HEK293 (cell line): Measurements from ENCODE around the gene ALLC.

Experiments
- CTCF ChIA-PET: fragments of 350-600 bp; formaldehyde crosslinking; extraction: SDS; loops from one replicate; lab custom pipeline; 2021; ENCODE audit warnings: antibody characterized with exemption; lab: Yijun Ruan, JAX
- POLR2A ChIA-PET: fragments of 300-600 bp; formaldehyde crosslinking; extraction: SDS; loops from one replicate; lab custom pipeline; 2020; ENCODE audit warnings: antibody characterized with exemption, inconsistent platforms; lab: Yijun Ruan, JAX
- H3K27ac ChIP-seq: fragments of 200-500 bp; sonication (Bioruptor generic); 2 replicates; pipeline ENCODE4 v1.5.1; 2014; ENCODE audit warnings: low read depth, low read length, control low read depth, inconsistent platforms; ENCODE audit errors: extremely low read depth
- H3K36me3 ChIP-seq, 2 experiments: fragments of 200-500 bp in 1 of 2; sonication (Bioruptor generic) in 1 of 2; 1 replicate in 1 of 2; 2 replicates in 1 of 2; pipeline ENCODE4 v1.5.1; 2014 to 2017; ENCODE audit warnings: inconsistent platforms in 2 of 2, low read length in 2 of 2; ENCODE audit not compliant: control insufficient read depth in 2 of 2, insufficient read depth in 1 of 2
- H3K4me1 ChIP-seq: fragments of 200-500 bp; sonication (Bioruptor generic); 2 replicates; pipeline ENCODE4 v1.5.1; 2014; ENCODE audit warnings: mild to moderate bottlenecking, low read length, inconsistent platforms; ENCODE audit not compliant: control insufficient read depth, insufficient read depth
- H3K4me3 ChIP-seq: 2 replicates; pipeline ENCODE4 v1.5.1; 2011; ENCODE audit warnings: low read depth, mild to moderate bottlenecking, control low read depth, low read length, moderate library complexity
- H3K9me3 ChIP-seq: fragments of 200-500 bp; sonication (Bioruptor generic); 2 replicates; pipeline ENCODE4 v1.5.1; 2014; ENCODE audit warnings: low read depth, low read length, inconsistent platforms; ENCODE audit not compliant: control insufficient read depth, insufficient read depth
- CTCF ChIP-seq: fragments of 450-650 bp; formaldehyde crosslinking; IDR thresholded peaks from 2 replicates; pipeline ENCODE4 v1.5.1; 2016; ENCODE audit warnings: missing biosample characterization, missing genetic modification characterization
- EGR2 ChIP-seq: fragments of 450-650 bp; formaldehyde crosslinking; IDR thresholded peaks from 2 replicates; pipeline ENCODE4 v1.5.1; 2016; ENCODE audit warnings: low read depth, missing biosample characterization, missing genetic modification characterization
- HOXC10 ChIP-seq: sonication (generic); formaldehyde crosslinking; IDR thresholded peaks from 2 replicates; pipeline ENCODE4 v1.8.1; 2023; ENCODE audit warnings: mild to moderate bottlenecking, missing genetic modification reagents
- KLF9 ChIP-seq: fragments of 450-650 bp; formaldehyde crosslinking; IDR thresholded peaks from 2 replicates; pipeline ENCODE4 v1.5.1; 2016; ENCODE audit warnings: missing biosample characterization, missing genetic modification characterization, low read depth
- MYNN ChIP-seq: fragments of 450-650 bp; formaldehyde crosslinking; IDR thresholded peaks from 2 replicates; pipeline ENCODE4 v1.5.1; 2016; ENCODE audit warnings: missing biosample characterization, missing genetic modification characterization, borderline replicate concordance
- SCRT2 ChIP-seq: fragments of 450-650 bp; formaldehyde crosslinking; IDR thresholded peaks from 2 replicates; pipeline ENCODE4 v1.5.1; 2016; ENCODE audit warnings: missing biosample characterization, missing genetic modification characterization
- SP2 ChIP-seq: fragments of 450-650 bp; formaldehyde crosslinking; IDR thresholded peaks from 2 replicates; pipeline ENCODE4 v1.5.1; 2016; ENCODE audit warnings: missing biosample characterization, missing genetic modification characterization
- ZBTB17 ChIP-seq: fragments of 450-650 bp; formaldehyde crosslinking; IDR thresholded peaks from 2 replicates; pipeline ENCODE4 v1.5.1; 2016; ENCODE audit warnings: missing biosample characterization, missing genetic modification characterization
- ZNF10 ChIP-seq: fragments of 450-650 bp; formaldehyde crosslinking; IDR thresholded peaks from 2 replicates; pipeline ENCODE4 v1.5.1; 2017; ENCODE audit warnings: missing biosample characterization, missing genetic modification characterization
- ZNF184 ChIP-seq: fragments of 450-650 bp; IDR thresholded peaks from 2 replicates; pipeline ENCODE4 v1.5.1; 2018; ENCODE audit warnings: missing biosample characterization, mild to moderate bottlenecking, missing genetic modification characterization
- ZNF302 ChIP-seq: fragments of 450-650 bp; formaldehyde crosslinking; IDR thresholded peaks from 2 replicates; pipeline ENCODE4 v1.5.1; 2016; ENCODE audit warnings: missing biosample characterization, missing genetic modification characterization, low read depth
- ZNF433 ChIP-seq: fragments of 450-650 bp; formaldehyde crosslinking; IDR thresholded peaks from 2 replicates; pipeline ENCODE4 v1.5.1; 2016; ENCODE audit warnings: missing biosample characterization, missing genetic modification characterization, low read depth
- ZNF473 ChIP-seq: fragments of 450-650 bp; formaldehyde crosslinking; IDR thresholded peaks from 2 replicates; pipeline ENCODE4 v1.5.1; 2017; ENCODE audit warnings: missing biosample characterization, missing genetic modification characterization
- ZNF48 ChIP-seq: fragments of 450-650 bp; formaldehyde crosslinking; IDR thresholded peaks from 2 replicates; pipeline ENCODE4 v1.5.1; 2016; ENCODE audit warnings: missing biosample characterization, missing genetic modification characterization
- ZNF530 ChIP-seq: fragments of 450-650 bp; formaldehyde crosslinking; IDR thresholded peaks from 2 replicates; pipeline ENCODE4 v1.5.1; 2016; ENCODE audit warnings: low read depth, missing biosample characterization, missing genetic modification characterization
- ZNF571 ChIP-seq: fragments of 450-650 bp; formaldehyde crosslinking; IDR thresholded peaks from 2 replicates; pipeline ENCODE4 v1.5.0; 2017; ENCODE audit warnings: missing biosample characterization, missing genetic modification characterization
- ZNF704 ChIP-seq: fragments of 450-650 bp; formaldehyde crosslinking; IDR thresholded peaks from 2 replicates; pipeline ENCODE4 v1.5.1; 2016; ENCODE audit warnings: missing biosample characterization, missing genetic modification characterization
- ZNF707 ChIP-seq: fragments of 450-650 bp; formaldehyde crosslinking; IDR thresholded peaks from 2 replicates; pipeline ENCODE4 v1.5.1; 2016; ENCODE audit warnings: missing biosample characterization, missing genetic modification characterization
- ZNF747 ChIP-seq: fragments of 450-650 bp; formaldehyde crosslinking; IDR thresholded peaks from 2 replicates; pipeline ENCODE4 v1.5.1; 2016; ENCODE audit warnings: missing biosample characterization, missing genetic modification characterization
- ZNF791 ChIP-seq: fragments of 450-650 bp; formaldehyde crosslinking; IDR thresholded peaks from 2 replicates; pipeline ENCODE4 v1.5.1; 2016; ENCODE audit warnings: missing biosample characterization, missing genetic modification characterization
- TF ChIP-seq, protein P1 (sequence below): fragments of 450-650 bp; formaldehyde crosslinking; IDR thresholded peaks from 2 replicates; pipeline ENCODE4 v1.5.1; 2016; ENCODE audit warnings: missing biosample characterization, missing genetic modification characterization
- TF ChIP-seq, protein P2 (sequence below): fragments of 450-650 bp; formaldehyde crosslinking; IDR thresholded peaks from 2 replicates; pipeline ENCODE4 v1.5.1; 2016; ENCODE audit warnings: missing biosample characterization, missing genetic modification characterization, borderline replicate concordance
- TF ChIP-seq, protein P3 (sequence below): fragments of 450-650 bp; formaldehyde crosslinking; IDR thresholded peaks from 2 replicates; pipeline ENCODE4 v1.5.1; 2016; ENCODE audit warnings: missing biosample characterization, missing genetic modification characterization

Gene ALLC

DNA sequence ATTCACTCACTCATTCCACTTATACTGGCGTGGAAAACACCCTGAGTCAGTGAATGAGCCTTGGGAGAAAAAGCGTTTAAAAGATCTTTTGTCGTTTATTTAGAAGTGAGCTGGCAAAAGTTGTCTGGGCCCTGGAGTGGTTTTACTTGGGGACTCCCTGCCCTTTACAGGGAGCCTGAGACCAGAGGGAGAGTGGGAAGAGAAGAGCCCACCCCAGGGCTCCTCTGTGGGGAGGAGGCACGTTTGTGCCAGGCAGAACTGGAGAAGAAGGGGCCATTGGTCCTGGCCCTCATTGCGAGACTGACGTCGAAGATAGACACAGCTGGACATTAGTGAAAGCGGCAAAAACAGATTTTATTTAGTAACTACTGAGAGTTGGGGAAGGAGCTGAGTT, 71.1 kb downstream of the ALLC start:
- Histone ChIP-seq H3K9me3 (no peaks in the 10 kb centered on the region), H3K4me1 (no peaks in the 10 kb centered on the region), H3K4me3 (no peak overlapping the region), H3K36me3 (no peaks in the 10 kb centered on the region), H3K27ac (no peak overlapping the region)
- TF ChIP-seq HOXC10 (CRISPR knock-in tag) (no peak), ZNF10 (tag by site-specific recombination) (no peak), SCRT2 (tag by site-specific recombination) (no peak), ZNF473 (tag by site-specific recombination) (no peak), ZNF184 (tag by site-specific recombination) (no peak), EGR2 (tag by site-specific recombination) (no peak), ZBTB17 (tag by site-specific recombination) (no peak), MYNN (no peak), KLF9 (tag by site-specific recombination) (no peak), ZNF707 (tag by site-specific recombination) (no peak), ZNF302 (tag by site-specific recombination) (no peak), ZNF747 (tag by site-specific recombination) (no peak), ZNF791 (tag by site-specific recombination) (no peak)
- TF ChIP-seq, protein P1, sequence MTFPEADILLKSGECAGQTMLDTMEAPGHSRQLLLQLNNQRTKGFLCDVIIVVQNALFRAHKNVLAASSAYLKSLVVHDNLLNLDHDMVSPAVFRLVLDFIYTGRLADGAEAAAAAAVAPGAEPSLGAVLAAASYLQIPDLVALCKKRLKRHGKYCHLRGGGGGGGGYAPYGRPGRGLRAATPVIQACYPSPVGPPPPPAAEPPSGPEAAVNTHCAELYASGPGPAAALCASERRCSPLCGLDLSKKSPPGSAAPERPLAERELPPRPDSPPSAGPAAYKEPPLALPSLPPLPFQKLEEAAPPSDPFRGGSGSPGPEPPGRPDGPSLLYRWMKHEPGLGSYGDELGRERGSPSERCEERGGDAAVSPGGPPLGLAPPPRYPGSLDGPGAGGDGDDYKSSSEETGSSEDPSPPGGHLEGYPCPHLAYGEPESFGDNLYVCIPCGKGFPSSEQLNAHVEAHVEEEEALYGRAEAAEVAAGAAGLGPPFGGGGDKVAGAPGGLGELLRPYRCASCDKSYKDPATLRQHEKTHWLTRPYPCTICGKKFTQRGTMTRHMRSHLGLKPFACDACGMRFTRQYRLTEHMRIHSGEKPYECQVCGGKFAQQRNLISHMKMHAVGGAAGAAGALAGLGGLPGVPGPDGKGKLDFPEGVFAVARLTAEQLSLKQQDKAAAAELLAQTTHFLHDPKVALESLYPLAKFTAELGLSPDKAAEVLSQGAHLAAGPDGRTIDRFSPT (tag by site-specific recombination): no peak
- TF ChIP-seq, protein P2, sequence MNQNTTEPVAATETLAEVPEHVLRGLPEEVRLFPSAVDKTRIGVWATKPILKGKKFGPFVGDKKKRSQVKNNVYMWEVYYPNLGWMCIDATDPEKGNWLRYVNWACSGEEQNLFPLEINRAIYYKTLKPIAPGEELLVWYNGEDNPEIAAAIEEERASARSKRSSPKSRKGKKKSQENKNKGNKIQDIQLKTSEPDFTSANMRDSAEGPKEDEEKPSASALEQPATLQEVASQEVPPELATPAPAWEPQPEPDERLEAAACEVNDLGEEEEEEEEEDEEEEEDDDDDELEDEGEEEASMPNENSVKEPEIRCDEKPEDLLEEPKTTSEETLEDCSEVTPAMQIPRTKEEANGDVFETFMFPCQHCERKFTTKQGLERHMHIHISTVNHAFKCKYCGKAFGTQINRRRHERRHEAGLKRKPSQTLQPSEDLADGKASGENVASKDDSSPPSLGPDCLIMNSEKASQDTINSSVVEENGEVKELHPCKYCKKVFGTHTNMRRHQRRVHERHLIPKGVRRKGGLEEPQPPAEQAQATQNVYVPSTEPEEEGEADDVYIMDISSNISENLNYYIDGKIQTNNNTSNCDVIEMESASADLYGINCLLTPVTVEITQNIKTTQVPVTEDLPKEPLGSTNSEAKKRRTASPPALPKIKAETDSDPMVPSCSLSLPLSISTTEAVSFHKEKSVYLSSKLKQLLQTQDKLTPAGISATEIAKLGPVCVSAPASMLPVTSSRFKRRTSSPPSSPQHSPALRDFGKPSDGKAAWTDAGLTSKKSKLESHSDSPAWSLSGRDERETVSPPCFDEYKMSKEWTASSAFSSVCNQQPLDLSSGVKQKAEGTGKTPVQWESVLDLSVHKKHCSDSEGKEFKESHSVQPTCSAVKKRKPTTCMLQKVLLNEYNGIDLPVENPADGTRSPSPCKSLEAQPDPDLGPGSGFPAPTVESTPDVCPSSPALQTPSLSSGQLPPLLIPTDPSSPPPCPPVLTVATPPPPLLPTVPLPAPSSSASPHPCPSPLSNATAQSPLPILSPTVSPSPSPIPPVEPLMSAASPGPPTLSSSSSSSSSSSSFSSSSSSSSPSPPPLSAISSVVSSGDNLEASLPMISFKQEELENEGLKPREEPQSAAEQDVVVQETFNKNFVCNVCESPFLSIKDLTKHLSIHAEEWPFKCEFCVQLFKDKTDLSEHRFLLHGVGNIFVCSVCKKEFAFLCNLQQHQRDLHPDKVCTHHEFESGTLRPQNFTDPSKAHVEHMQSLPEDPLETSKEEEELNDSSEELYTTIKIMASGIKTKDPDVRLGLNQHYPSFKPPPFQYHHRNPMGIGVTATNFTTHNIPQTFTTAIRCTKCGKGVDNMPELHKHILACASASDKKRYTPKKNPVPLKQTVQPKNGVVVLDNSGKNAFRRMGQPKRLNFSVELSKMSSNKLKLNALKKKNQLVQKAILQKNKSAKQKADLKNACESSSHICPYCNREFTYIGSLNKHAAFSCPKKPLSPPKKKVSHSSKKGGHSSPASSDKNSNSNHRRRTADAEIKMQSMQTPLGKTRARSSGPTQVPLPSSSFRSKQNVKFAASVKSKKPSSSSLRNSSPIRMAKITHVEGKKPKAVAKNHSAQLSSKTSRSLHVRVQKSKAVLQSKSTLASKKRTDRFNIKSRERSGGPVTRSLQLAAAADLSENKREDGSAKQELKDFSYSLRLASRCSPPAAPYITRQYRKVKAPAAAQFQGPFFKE (tag by site-specific recombination): no peak
- POLR2A ChIA-PET: no interaction called here
- CTCF ChIA-PET: interaction anchor here (0.6 to 3.8 kb wide), 12 partner anchors 10 to 1749 kb away, joined by 3 to 40 read pairs (median 8); no protein-coding TSS in a partner anchor

- ChIA-PET POLR2A (no interaction called here), CTCF (interaction anchor here (0.6 to 3.8 kb wide), 8 partner anchors 10 to 403 kb away, joined by 3 to 40 read pairs (median 14); no protein-coding TSS in a partner anchor)
- no peak overlapping the region for H3K27ac ChIP-seq
- H3K9me3 ChIP-seq: no peaks in the 10 kb centered on the region
- H3K4me1 ChIP-seq: no peaks in the 10 kb centered on the region
- H3K4me3 ChIP-seq: no peak overlapping the region
- no peaks in the 10 kb centered on the region for H3K36me3 ChIP-seq
- TF ChIP-seq ZNF433 (tag by site-specific recombination) (no peak), ZNF530 (tag by site-specific recombination) (no peak), CTCF (tag by site-specific recombination) (no peak), ZNF48 (tag by site-specific recombination) (no peak), ZNF571 (tag by site-specific recombination) (no peak), ZNF704 (tag by site-specific recombination) (no peak), SP2 (tag by site-specific recombination) (no peak)
- TF ChIP-seq, protein P3, sequence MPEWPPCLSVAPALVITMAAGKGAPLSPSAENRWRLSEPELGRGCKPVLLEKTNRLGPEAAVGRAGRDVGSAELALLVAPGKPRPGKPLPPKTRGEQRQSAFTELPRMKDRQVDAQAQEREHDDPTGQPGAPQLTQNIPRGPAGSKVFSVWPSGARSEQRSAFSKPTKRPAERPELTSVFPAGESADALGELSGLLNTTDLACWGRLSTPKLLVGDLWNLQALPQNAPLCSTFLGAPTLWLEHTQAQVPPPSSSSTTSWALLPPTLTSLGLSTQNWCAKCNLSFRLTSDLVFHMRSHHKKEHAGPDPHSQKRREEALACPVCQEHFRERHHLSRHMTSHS (tag by site-specific recombination): no peak
Measured at GRCh38 chr2:3729786-3730185, 71.8 kb downstream of the ALLC start.
